HG03039 (cell line): Measurements from ENCODE around the gene INAVA.
"Not testable (repeated sequence)": the region's sequence is repeated elsewhere in the genome, so short reads cannot be mapped to it uniquely, and the experiment has no call there.

ENCODE experiments used
- ATAC-seq: cut with Tn5 transposase; IDR thresholded peaks from one replicate; pipeline ENCODE4 v1.9.1; 2021; ENCODE audit warnings: mild to moderate bottlenecking, moderate library complexity; ENCODE audit not compliant: unreplicated experiment

INAVA gene

GRCh38 chr1:200896531-200897196 is 2.0 kb downstream of the INAVA start:
- ATAC-seq = no peak

GRCh38 chr1:200897259-200897658 is 2.6 kb downstream of the INAVA start:
- ATAC-seq = no peak

GRCh38 chr1:200899015-200899386 is 4.3 kb downstream of the INAVA start:
- ATAC-seq = no peak

GRCh38 chr1:200899451-200899915 is 4.8 kb downstream of the INAVA start:
- no peak for ATAC-seq

GRCh38 chr1:200899954-200900867 is 5.5 kb downstream of the INAVA start:
- ATAC-seq = no peak

GRCh38 chr1:200900877-200901276 is 6.2 kb downstream of the INAVA start:
- no peak for ATAC-seq

- ATAC-seq = no peak
Observed at GRCh38 chr1:200901350-200901749, 6.7 kb downstream of the INAVA start.

GRCh38 chr1:200901796-200902444 is 7.2 kb downstream of the INAVA start:
- no peak for ATAC-seq

GRCh38 chr1:200903793-200904192 is 9.1 kb downstream of the INAVA start:
- ATAC-seq = no peak

GRCh38 chr1:200904772-200905171 is 10.1 kb downstream of the INAVA start:
- no peak for ATAC-seq

- ATAC-seq = no peak
Observed at GRCh38 chr1:200905411-200906052, 10.8 kb downstream of the INAVA start.

GRCh38 chr1:200906491-200906890 is 11.8 kb downstream of the INAVA start:
- ATAC-seq = no peak

GRCh38 chr1:200907611-200908097 is 13.0 kb downstream of the INAVA start:
- ATAC-seq = peak; percentile 58

- ATAC-seq = no peak
Observed at GRCh38 chr1:200908191-200908868, 13.6 kb downstream of the INAVA start.

GRCh38 chr1:200909071-200909470 is 14.4 kb downstream of the INAVA start:
- no peak for ATAC-seq

- no peak for ATAC-seq
Observed at GRCh38 chr1:200909757-200910239, 15.1 kb downstream of the INAVA start.

GRCh38 chr1:200911361-200911760 is 16.7 kb downstream of the INAVA start:
- no peak for ATAC-seq

- not testable (repeated sequence) for ATAC-seq
Observed at GRCh38 chr1:200911936-200912335, 17.2 kb downstream of the INAVA start.

GRCh38 chr1:200912737-200913407 is 18.2 kb downstream of the INAVA start:
- ATAC-seq = no peak

GRCh38 chr1:200916152-200916551 is 21.5 kb downstream of the INAVA start:
- ATAC-seq = no peak
